ENCODE measurements around the gene DTNBP1.
A peak's percentile ranks its signal among the peaks of the same experiment; 100 is the strongest.

Gene DTNBP1

GRCh38 chr6:15504581-15505350 is 158.1 kb downstream of the DTNBP1 start:
- no peak for DNase-seq (ENCODE audit: extremely low read depth in 1 of 2, low read depth in 1 of 2)

DNA sequence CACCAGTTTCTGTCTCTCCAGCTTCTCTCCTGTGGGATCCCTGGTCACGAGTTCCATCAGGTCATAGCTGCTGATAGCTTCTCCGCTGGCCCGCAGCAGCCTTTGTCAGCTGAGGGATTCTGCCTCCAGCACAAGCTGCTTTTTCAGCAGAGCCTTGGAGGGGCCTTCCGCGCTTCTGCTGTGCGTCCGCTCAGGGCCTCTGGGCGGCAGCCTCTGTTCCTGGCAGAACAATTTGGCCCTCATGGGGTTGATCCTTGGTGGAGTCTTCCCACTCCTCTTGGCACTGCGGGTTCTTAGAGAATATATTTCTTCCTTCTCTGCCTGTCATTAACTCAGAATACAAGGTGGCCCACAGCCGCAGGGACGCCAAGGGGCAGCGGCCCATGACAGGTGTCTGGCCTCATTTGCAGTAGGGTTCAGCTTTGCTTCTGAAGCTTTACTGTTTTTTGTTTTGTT is 158.8 kb downstream of the DTNBP1 start:
- DNase-seq (ENCODE audit: extremely low read depth in 1 of 2, low read depth in 1 of 2), result no peak

- no peak for DNase-seq (ENCODE audit: extremely low read depth in 1 of 2, low read depth in 1 of 2)
Measured at GRCh38 chr6:15503346-15503680, 159.5 kb downstream of the DTNBP1 start.

GRCh38 chr6:15502446-15503345 is 160.1 kb downstream of the DTNBP1 start:
- no peak for DNase-seq (ENCODE audit: extremely low read depth in 1 of 2, low read depth in 1 of 2)

GRCh38 chr6:15501826-15502445 is 160.9 kb downstream of the DTNBP1 start:
- no peak for DNase-seq (ENCODE audit: extremely low read depth in 1 of 2, low read depth in 1 of 2)

- DNase-seq (ENCODE audit: extremely low read depth in 1 of 2, low read depth in 1 of 2), result no peak
Measured at GRCh38 chr6:15500901-15501825, 161.7 kb downstream of the DTNBP1 start.

GRCh38 chr6:15500078-15500740 is 162.6 kb downstream of the DTNBP1 start:
- DNase-seq (ENCODE audit: extremely low read depth in 1 of 2, low read depth in 1 of 2), result no peak

- no peak for DNase-seq (ENCODE audit: extremely low read depth in 1 of 2, low read depth in 1 of 2)
Measured at GRCh38 chr6:15499591-15499990, 163.2 kb downstream of the DTNBP1 start.

DNA sequence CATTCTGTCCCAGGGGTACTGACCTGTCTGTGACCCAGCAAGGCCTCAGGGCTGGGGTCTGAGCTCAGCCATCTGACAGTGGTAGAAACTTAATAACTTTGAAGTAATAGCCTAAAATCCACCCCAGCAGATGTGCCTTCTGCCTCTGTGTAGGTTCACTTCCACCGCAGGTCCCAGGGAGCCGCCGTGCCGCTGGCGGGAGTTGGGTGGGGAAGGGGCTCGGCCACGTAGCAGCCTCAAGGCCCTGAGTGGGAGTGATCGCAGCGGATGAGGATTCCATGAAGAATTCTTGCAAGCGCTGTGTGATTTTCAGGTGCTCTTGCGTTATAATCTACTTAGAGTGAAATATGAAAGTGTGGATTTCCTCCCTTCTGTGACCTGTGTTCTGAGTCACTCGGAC is 163.7 kb downstream of the DTNBP1 start:
- no peak for DNase-seq (ENCODE audit: extremely low read depth in 1 of 2, low read depth in 1 of 2)

GRCh38 chr6:15498640-15499039 is 164.2 kb downstream of the DTNBP1 start:
- DNase-seq (ENCODE audit: extremely low read depth in 1 of 2, low read depth in 1 of 2), result no peak

- no peak for DNase-seq (ENCODE audit: extremely low read depth in 1 of 2, low read depth in 1 of 2)
Measured at GRCh38 chr6:15496345-15497131, 166.3 kb downstream of the DTNBP1 start.

- no peak for DNase-seq (ENCODE audit: extremely low read depth in 1 of 2, low read depth in 1 of 2)
Measured at GRCh38 chr6:15495375-15495901, 167.4 kb downstream of the DTNBP1 start.

- DNase-seq (ENCODE audit: extremely low read depth in 1 of 2, low read depth in 1 of 2), result no peak
Measured at GRCh38 chr6:15493437-15494168, 169.2 kb downstream of the DTNBP1 start.

DNA sequence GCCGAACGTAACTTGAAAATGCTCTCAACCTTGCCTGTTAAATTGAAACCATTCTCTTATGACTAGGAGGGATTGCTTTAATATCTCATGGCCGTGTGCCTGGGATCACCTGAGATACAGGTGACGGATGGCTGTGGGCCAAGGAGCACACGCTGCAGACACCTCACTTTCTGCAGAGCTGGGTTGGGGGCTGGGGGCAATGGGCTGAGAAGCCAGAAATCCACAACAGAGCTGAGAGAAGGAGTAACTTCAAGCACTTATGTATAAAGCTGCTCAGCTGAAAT is 170.9 kb downstream of the DTNBP1 start:
- no peak for DNase-seq (ENCODE audit: extremely low read depth in 1 of 2, low read depth in 1 of 2)

DNA sequence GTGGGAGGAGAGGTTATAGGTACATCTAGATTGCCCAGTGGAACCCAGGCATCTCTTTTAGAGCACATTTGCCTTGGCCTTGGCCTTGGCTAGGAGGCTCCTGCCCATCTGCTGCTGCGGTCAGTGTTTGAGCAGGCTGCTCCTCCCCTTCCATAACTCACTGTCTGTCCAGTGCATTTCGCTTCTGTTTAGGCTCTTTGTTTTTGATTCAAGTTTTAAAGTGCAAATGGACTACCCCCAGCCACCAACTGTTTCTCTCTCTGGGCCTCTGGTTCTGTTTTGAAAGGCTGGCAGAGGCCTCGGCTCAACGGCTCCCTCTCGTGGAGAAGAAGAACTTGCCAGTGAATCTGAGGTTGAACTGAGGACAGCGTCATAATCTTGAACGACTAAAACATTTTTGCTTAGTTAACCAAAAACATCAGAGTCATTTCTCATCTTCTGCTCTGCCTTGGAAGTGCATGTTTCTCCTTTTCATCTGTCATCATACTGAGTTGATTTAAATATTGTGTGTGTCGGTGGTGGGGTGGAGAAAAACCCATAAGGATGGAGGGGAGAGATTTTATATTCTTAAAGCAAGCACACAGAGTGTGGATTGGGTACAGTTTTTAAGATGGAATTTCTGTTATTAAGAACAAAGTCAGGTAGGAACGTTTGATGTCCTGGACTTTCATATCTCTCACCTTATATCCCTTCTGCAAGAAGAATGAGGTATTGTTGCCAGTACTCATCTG is 171.4 kb downstream of the DTNBP1 start:
- DNase-seq (ENCODE audit: extremely low read depth in 1 of 2, low read depth in 1 of 2), result peak; percentile 29 to 42

DNA sequence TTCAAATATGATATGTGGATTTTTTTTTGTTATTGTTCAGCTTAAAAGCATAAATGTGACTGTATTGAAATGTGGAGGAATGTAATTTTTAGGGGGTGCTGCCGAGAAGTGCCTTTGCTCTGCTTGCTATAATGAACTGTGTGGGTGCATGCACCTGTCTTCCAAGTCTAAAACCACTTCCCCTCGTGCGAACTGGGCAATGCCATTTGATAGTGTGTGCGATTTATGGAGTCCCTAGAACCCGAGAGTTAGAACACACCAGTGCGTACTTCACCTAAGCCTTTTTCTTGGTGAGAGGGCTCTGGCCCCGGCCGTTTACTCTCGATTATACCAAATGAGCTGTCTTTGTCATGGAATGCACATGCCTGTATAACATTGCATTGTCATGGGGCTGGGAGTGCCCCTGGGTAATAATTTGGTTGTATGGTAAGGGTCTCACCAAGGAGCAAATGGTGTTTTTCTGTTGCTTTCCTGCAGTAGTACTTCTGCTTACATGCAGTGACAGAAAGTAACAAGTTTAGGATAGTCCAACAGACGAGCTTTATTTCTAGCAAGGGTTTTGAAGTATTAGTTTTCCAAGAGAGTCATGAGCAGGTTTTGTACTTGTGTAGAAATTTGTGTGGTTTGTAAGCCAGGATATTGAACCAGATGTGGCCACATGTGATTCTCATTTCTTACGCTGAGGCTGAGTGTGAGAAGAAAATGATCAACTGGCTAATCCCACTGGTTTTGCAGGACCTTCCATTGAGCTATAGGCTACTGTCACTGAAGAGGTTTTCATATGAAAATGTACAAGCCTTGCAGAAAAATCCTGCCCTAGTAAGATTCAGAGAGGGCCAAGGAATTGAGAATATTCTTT is 172.4 kb downstream of the DTNBP1 start:
- no peak for DNase-seq (ENCODE audit: extremely low read depth in 1 of 2, low read depth in 1 of 2)

Measured in activated CD8-positive, alpha-beta memory T cell treated with anti-CD3 and anti-CD28 coated beads for 1 hour (primary cell).